Activated CD4-positive, alpha-beta T cell treated with anti-CD3 and anti-CD28 coated beads for 1 hour (primary cell): ENCODE data around the gene MAPRE3.
A peak's percentile ranks its signal among the peaks of the same experiment; 100 is the strongest.

ENCODE experiments used
- DNase-seq: peaks from one replicate; pipeline ENCODE4 v3.0.0-alpha.2; 2020

MAPRE3 gene

GRCh38 chr2:27042985-27043634, 72.7 kb downstream of the MAPRE3 start:
- no peak for DNase-seq

GRCh38 chr2:27049422-27050280, 79.2 kb downstream of the MAPRE3 start:
- peak; percentile 41 for DNase-seq

GRCh38 chr2:27050281-27050995, 80.0 kb downstream of the MAPRE3 start:
- peak; percentile 90 for DNase-seq

GRCh38 chr2:27050996-27051901, 80.8 kb downstream of the MAPRE3 start, which contains the start of gene AGBL5:
Gene AGBL5 (plus strand): TSS chr2:27051668. CDS start chr2:27052959, 1,291 bp downstream.
- DNase-seq: peak; percentile 95

- DNase-seq: no peak
These were observed 81.6 kb downstream of the MAPRE3 start for GRCh38 chr2:27051902-27052645.

GRCh38 chr2:27053321-27053720, 82.9 kb downstream of the MAPRE3 start:
- no peak for DNase-seq

- no peak for DNase-seq
These were observed 83.3 kb downstream of the MAPRE3 start for GRCh38 chr2:27053776-27054175.

- no peak for DNase-seq
These were observed 84.3 kb downstream of the MAPRE3 start for GRCh38 chr2:27054721-27055120.

GRCh38 chr2:27057184-27057583, 86.7 kb downstream of the MAPRE3 start:
- DNase-seq: no peak

- DNase-seq: no peak
These were observed 87.8 kb downstream of the MAPRE3 start for GRCh38 chr2:27058210-27058609.

GRCh38 chr2:27059141-27059820, 88.8 kb downstream of the MAPRE3 start:
- no peak for DNase-seq

GRCh38 chr2:27060323-27060722, 89.9 kb downstream of the MAPRE3 start:
- no peak for DNase-seq

- no peak for DNase-seq
These were observed 94.7 kb downstream of the MAPRE3 start for GRCh38 chr2:27065128-27065527.

- DNase-seq: no peak
These were observed 96.9 kb downstream of the MAPRE3 start for GRCh38 chr2:27067385-27067784.

GRCh38 chr2:27069436-27069835, 99.0 kb downstream of the MAPRE3 start:
- no peak for DNase-seq

GRCh38 chr2:27069961-27070618, 99.7 kb downstream of the MAPRE3 start:
- DNase-seq: no peak

- no peak for DNase-seq
These were observed 100.3 kb downstream of the MAPRE3 start for GRCh38 chr2:27070653-27071276.

- DNase-seq: peak; percentile 80
These were observed 101.0 kb downstream of the MAPRE3 start, which contains the start of gene OST4 for GRCh38 chr2:27071277-27071989. Gene OST4 (minus strand): TSS chr2:27071654.
